Activated T-helper 1 cell treated with anti-CD3 and anti-CD28 coated beads, Interleukin-12 subunit alpha, Interleukin-12 subunit beta, Interleukin-2, Interleukin-4 antibody, amounts not matched to agents 30 ng/mL and 10 ng/mL and 1 ng/mL, durations not matched to agents 14 hours and 24 hours and 36 hours (primary cell): ENCODE measurements around the gene XPOT. TPM values are rescaled to one million over a fixed set of nuclear protein-coding genes. Genes with fewer than 3 reads are reported as not detected.
A peak's percentile ranks its signal among the peaks of the same experiment; 100 is the strongest.

Source experiments
- DNase-seq: peaks from one replicate; pipeline ENCODE4 v3.0.0; 2021; ENCODE audit warnings: low spot score
- H3K27ac Mint-ChIP-seq: one replicate; pipeline ENCODE4 v1.8.0; 2021; ENCODE audit warnings: mild to moderate bottlenecking, mixed read lengths
- H3K27me3 Mint-ChIP-seq: one replicate; pipeline ENCODE4 v1.8.0; 2022; ENCODE audit warnings: mild to moderate bottlenecking, moderate library complexity, mixed read lengths; ENCODE audit not compliant: insufficient read depth
- H3K36me3 Mint-ChIP-seq: one replicate; pipeline ENCODE4 v1.8.0; 2021; ENCODE audit warnings: low read depth, mixed read lengths
- H3K4me1 Mint-ChIP-seq: one replicate; pipeline ENCODE4 v1.8.0; 2021; ENCODE audit warnings: low read depth, mixed read lengths
- H3K4me3 Mint-ChIP-seq: one replicate; pipeline ENCODE4 v1.8.0; 2021; ENCODE audit warnings: mild to moderate bottlenecking, moderate library complexity, mixed read lengths
- H3K9me3 Mint-ChIP-seq: one replicate; pipeline ENCODE4 v1.8.0; 2021; ENCODE audit warnings: mixed read lengths
- intact Hi-C: fragments of 100-400 bp; cut with micrococcal nuclease; formaldehyde crosslinking; loops from one replicate; pipeline ENCODE4 v1.15.1; 2024
- total RNA-seq: library from RNA; stranded (reverse); gene quantifications from 2 replicates; pipeline ENCODE4 v1.2.3, GENCODE V29; 2022

XPOT gene
- total RNA-seq, 1 donor from 2014 or later: 145 TPM

DNA sequence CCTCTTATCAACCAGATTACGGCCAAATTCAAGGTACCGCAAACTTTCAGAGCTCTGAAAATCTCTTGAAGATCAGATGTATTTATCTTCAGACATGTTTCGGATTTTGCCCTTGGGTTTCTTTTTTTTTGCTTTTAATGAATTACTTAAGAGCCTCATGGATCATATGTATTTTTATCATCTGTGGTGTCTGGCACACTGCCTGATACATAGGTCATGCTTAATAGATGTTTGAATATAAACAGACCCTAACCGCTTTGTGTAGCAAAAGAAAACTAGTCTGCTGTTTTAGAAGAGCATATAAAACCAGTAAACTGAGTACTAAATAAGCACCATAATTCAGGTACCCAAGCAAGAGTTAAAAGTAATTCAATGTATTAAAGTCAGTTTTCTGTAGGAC is 27.6 kb downstream of the XPOT start:
- Mint-ChIP-seq H3K4me1 (no peaks in the 10 kb centered on the region), H3K27ac (no peak overlapping the region), H3K9me3 (no peaks in the 10 kb centered on the region), H3K36me3 (peaks cover 69% of the 10 kb centered on the region), H3K4me3 (no peak overlapping the region), H3K27me3 (no peaks in the 10 kb centered on the region)
- DNase-seq: no peak
- intact Hi-C loops: loop anchor here (2.0 kb wide), 1 partner anchor 15 kb away; no protein-coding TSS in a partner anchor

DNA sequence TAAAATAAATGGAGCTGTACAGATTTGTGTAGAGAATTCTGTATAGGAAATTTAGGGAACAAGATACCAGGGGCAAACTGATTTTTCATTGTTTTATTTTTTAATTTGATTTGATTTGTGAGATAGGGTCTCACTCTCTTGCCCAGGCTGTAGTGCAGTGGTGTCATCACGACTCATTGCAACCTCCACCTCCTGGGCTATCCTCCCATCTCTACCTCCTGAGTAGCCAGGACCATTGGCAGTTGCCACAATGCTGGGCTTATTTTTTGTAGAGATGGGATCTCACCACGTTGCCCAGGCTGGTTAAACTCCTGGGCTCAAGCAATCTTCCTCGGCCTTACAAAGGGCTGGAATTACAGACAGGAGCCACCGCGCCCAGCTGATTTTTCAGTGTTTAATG is 29.7 kb downstream of the XPOT start:
- no peak overlapping the region for H3K4me3 Mint-ChIP-seq
- peaks cover 71% of the 10 kb centered on the region for H3K36me3 Mint-ChIP-seq
- intact Hi-C loops: no loop called here
- no peaks in the 10 kb centered on the region for H3K27me3 Mint-ChIP-seq
- H3K27ac Mint-ChIP-seq: no peak overlapping the region
- H3K4me1 Mint-ChIP-seq: no peaks in the 10 kb centered on the region
- no peaks in the 10 kb centered on the region for H3K9me3 Mint-ChIP-seq
- DNase-seq: no peak

DNA sequence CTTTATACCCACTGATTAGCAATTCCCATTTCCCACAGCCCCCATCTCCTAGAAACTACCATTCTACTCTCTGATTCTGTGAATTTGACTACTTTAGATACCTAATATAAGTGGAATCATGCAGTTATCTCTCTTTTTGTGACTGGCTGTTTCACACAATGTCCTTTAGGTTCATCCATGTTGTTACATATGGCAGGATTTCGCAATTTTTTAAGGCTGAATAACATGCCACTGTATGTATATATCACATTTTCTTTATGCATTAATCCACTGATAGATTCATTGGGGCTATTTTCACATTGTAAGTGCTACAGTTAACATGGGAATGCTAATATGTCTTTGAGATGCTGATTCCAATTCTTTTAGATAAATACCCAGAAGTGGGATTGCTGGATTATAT is 35.9 kb downstream of the XPOT start:
- DNase-seq: no peak
- no peak overlapping the region for H3K4me3 Mint-ChIP-seq
- peaks cover 56% of the 10 kb centered on the region for H3K36me3 Mint-ChIP-seq
- H3K9me3 Mint-ChIP-seq: no peaks in the 10 kb centered on the region
- no peak overlapping the region for H3K27ac Mint-ChIP-seq
- no peaks in the 10 kb centered on the region for H3K27me3 Mint-ChIP-seq
- peaks cover 7% of the 10 kb centered on the region for H3K4me1 Mint-ChIP-seq
- intact Hi-C loops: no loop called here

DNA sequence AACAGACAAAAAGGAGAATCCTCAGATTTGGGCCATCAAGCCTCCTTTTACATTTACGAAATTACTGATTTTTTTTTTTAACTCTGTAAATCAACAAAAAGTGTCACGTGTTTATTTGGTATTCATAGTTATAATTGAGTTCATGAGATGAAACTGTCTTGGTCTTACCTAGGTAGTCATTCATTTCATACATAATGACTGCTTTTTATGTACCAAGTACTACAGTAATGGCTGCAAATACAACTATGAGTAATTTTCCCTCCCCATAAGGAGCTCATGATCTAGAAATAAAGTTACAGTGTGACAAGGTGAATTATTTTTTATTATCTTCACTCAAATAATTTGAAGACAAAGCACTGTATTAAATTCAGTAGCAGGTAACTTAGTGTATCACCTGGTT is 41.3 kb downstream of the XPOT start:
- intact Hi-C loops: loop anchor here (2.0 kb wide), 1 partner anchor 25 kb away; no protein-coding TSS in a partner anchor
- DNase-seq: no peak
- Mint-ChIP-seq H3K9me3 (no peaks in the 10 kb centered on the region), H3K27me3 (no peaks in the 10 kb centered on the region), H3K27ac (peak overlapping the region; percentile 14), H3K4me3 (no peak overlapping the region), H3K36me3 (peaks cover 56% of the 10 kb centered on the region), H3K4me1 (peaks cover 24% of the 10 kb centered on the region)

DNA sequence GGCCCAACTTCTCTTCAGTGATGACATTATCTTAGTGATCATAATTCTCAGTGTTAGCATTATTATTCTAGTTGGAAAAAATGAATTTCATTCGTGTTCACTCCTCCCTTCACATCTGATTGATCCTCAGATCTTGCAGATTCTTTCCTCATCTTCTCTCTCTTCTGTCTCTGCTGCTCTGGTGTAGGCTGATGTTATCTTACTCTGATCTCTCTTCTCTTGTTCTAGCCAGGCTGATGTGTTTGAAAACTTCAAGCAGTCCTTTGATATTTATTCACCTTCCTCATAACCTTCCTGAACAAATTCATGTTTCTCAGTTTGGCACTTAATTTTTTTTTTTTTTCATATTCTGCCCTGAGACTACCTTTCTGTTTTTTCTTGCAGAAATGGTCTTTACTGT is 42.1 kb downstream of the XPOT start:
- H3K9me3 Mint-ChIP-seq: no peaks in the 10 kb centered on the region
- intact Hi-C loops: no loop called here
- no peak for DNase-seq
- no peak overlapping the region for H3K27ac Mint-ChIP-seq
- no peaks in the 10 kb centered on the region for H3K27me3 Mint-ChIP-seq
- peaks cover 32% of the 10 kb centered on the region for H3K4me1 Mint-ChIP-seq
- H3K4me3 Mint-ChIP-seq: no peak overlapping the region
- peaks cover 50% of the 10 kb centered on the region for H3K36me3 Mint-ChIP-seq

DNA sequence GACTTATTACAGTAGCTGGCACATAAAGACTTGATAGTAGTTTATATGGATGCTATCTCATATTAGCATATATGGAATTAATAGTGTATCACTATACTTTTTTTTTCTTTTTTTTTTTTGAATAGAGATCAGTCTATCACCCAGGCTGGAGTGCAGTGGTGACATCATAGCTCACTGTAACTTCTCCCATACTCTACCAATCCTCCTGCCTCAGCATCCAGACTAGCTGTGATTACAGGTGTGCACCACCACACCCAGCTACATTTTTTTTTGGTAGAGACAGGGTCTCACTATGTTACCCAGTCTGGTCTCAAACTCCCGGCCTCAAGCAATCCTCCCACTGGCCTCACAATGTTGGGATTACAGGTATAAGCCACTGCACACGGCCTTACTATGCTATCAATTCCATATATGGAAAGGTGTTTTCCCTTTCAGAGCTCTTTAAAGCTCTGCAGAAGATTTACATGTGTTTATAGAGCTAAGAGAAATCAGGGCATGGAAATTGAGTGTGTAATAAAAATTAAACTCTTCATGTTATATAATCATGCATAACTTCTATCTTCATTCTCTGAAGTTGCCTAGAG is 46.0 kb downstream of the XPOT start:
- DNase-seq: no peak
- intact Hi-C loops: loop anchor here (5.0 kb wide), 3 partner anchors 232 to 1848 kb away; partner anchors contain the start of gene GNS
- peaks cover 36% of the 10 kb centered on the region for H3K36me3 Mint-ChIP-seq

DNA sequence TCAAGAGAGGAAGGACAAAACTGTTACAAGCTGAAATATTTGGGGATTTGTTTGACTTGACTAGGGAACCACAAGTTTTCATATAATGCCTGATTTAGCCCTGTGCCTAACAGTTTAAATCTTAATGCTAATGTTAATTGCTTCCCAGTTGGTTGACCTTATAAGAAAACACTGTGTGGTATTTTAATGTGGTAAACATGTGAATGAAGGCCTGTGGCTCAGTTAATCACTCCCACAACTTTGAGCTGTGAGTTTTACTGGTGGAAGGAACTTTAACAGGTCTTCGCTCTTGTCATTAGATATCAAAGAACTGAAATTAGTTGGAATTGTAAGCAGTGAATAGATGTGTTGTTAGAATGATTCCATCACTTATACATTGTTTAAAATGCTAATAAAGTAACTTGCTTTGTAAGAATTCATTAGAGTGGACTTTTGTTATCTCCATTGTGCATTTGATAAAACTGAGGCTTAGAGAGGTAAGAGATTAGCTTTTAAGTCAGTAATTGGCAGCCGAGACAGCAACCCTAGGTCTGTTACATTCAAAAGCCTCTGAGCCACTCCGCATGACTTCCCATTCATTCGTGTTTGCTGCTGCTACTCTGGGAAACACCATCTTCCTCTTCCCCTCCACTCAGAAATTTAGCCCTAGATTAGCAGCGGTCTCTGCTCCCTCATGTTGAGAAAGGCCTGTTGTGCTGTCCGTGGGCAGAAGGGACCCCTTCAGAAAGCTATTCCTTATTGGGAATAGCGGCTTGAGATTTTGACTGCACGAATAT is 46.7 kb downstream of the XPOT start:
- H3K4me3 Mint-ChIP-seq: peak overlapping the region; percentile 96
- intact Hi-C loops: loop anchor here (5.0 kb wide), 3 partner anchors 231 to 1849 kb away; partner anchors contain the start of gene GNS
- no peaks in the 10 kb centered on the region for H3K27me3 Mint-ChIP-seq
- peaks cover 51% of the 10 kb centered on the region for H3K4me1 Mint-ChIP-seq
- DNase-seq: no peak
- peaks cover 37% of the 10 kb centered on the region for H3K36me3 Mint-ChIP-seq
- H3K9me3 Mint-ChIP-seq: no peaks in the 10 kb centered on the region
- H3K27ac Mint-ChIP-seq: peak overlapping the region; percentile 89

More for the DNA sequence above, 46.0 kb downstream of the XPOT start:
- Mint-ChIP-seq H3K27ac (peak overlapping the region; percentile 61), H3K4me3 (peak overlapping the region; percentile 96), H3K9me3 (no peaks in the 10 kb centered on the region), H3K4me1 (peaks cover 44% of the 10 kb centered on the region), H3K27me3 (no peaks in the 10 kb centered on the region)

DNA sequence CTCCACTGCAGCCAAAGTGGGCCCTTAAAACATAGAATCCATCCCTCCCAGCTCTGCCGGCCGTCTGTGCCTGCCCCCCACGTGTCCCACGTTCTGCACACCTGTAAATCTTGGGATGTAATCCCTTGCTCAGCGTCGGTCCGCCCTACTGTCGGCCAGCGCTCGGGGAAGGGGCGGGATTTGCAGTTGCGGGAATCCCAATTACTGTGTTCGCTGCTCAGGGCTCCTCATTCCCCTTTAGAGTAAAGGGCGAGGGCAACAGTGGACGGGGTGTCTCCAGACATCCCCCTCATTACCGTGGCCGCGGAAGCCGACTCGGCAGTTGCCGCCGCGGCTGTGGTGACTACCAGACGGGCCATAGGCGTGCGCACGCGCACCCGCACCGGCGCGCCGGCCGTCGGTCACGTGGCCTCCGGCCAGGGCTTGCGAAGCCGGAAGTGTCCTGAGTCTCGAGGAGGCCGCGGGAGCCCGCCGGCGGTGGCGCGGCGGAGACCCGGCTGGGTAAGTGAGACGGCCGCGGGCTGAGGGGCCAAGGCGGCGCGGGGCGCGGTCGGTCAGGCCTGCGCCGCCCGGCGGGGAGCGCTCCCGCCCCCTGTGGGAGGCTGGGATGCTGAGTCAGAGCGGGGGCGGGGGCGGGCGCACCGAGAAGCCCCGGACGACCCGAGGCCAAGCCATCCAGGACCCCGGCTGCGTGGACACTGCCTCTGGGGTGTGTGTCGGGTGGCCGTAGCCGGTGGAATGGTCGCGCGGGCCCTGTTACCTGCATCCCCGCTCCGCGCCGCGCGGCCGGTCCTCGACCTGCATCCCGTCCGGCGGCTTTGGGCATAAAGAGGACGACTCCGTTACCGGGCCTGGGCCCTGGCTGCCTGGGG is 47.7 kb downstream of the XPOT start, which contains the start of gene TBK1:
Gene TBK1, plus strand, starts transcription at position 434 of the 872 bp plus-strand sequence. CDS start 3,751 bp downstream, outside the sequence.
- intact Hi-C loops: loop anchor here (1.0 to 5.0 kb wide), 9 partner anchors 9 to 1850 kb away; partner anchors contain the start of genes GNS, KICS2 and XPOT
- Mint-ChIP-seq H3K27me3 (no peaks in the 10 kb centered on the region), H3K4me1 (peaks cover 47% of the 10 kb centered on the region), H3K9me3 (no peaks in the 10 kb centered on the region), H3K4me3 (peak within 1 kb of the TSS; percentile 97), H3K27ac (peak within 1 kb of the TSS; percentile 94), H3K36me3 (peaks cover 31% of the 10 kb centered on the region)
- DNase-seq: peak; percentile 74

DNA sequence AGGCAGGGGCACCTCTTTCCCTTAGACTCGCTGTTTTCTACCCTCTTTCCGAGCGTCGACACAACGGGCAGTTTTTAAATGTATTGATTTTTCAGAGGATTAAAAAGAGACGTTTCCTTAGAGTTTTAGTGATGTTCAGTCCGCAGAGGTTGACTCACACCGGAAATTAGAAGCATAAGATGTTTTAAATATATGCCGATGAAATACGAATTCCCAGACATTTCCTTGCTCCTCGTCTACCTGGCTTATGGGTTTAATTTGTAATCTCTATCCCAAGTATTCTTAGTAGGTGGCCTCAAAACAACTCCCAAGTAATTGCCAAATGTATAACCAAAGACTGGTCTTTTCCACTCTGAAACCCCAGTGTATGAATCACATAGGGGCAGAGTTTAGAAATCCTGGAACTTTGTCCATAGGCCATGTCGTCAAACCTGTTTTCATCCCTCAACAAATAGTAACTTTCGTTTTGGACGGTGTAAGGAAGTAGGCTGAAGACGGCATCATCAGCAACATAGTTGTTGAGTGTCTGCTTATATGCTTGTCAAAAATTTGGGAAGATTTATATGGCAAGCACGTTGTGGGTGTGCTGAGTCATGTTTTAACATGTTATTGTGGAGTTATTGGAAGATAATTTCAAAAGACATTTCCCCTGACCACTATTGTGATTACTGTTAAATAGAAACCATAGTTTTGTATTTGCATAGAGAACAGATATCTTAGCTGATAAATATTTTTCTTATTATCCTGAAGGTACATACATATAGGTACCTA is 48.6 kb downstream of the XPOT start:
- Mint-ChIP-seq H3K4me1 (peaks cover 55% of the 10 kb centered on the region), H3K4me3 (peak overlapping the region; percentile 97), H3K27ac (peak overlapping the region; percentile 94), H3K27me3 (no peaks in the 10 kb centered on the region), H3K9me3 (no peaks in the 10 kb centered on the region), H3K36me3 (peaks cover 35% of the 10 kb centered on the region)
- DNase-seq: peak; percentile 5
- intact Hi-C loops: loop anchor here (1.0 to 5.0 kb wide), 9 partner anchors 9 to 1850 kb away; partner anchors contain the start of genes GNS, KICS2 and XPOT

DNA sequence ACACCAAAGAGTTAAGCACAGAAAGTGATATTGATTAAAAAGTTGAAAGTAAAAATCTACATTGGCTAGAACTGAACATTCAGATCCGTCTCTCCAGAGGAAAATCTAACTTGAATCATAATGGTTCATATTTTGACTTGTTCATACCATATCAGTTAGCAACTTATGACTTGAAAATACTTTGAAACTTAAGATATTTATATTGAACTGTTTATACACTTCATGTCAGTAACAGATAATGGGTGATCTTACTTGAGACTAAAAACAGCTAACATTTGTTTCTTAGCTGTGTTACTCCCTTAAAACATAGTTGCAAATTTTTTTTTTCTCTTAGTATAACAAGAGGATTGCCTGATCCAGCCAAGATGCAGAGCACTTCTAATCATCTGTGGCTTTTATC is 51.3 kb downstream of the XPOT start:
- peaks cover 68% of the 10 kb centered on the region for H3K4me1 Mint-ChIP-seq
- H3K27me3 Mint-ChIP-seq: no peaks in the 10 kb centered on the region
- H3K27ac Mint-ChIP-seq: peak overlapping the region; percentile 18
- H3K36me3 Mint-ChIP-seq: peaks cover 33% of the 10 kb centered on the region
- H3K4me3 Mint-ChIP-seq: no peak overlapping the region
- intact Hi-C loops: no loop called here
- no peaks in the 10 kb centered on the region for H3K9me3 Mint-ChIP-seq
- DNase-seq: no peak

DNA sequence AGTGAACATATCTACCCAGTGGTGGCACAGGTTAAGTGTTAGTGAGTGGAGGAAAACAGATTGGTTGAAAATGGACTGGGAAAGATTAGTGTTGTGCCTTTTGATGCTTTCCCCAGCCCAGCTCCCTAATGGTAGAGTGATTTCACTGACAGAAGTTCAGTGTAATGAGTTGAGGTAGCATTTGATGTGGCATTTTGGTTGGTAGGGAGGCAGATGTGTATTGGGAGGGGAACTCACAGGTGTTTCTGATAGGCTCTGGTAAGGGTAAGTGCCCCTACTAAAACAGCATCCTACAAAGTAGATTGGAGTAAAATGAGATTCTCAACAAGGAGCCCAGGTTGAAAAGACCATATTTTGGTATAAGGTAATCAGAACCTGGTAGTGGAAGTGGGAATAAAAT is 51.9 kb downstream of the XPOT start:
- peaks cover 62% of the 10 kb centered on the region for H3K4me1 Mint-ChIP-seq
- DNase-seq: no peak
- H3K4me3 Mint-ChIP-seq: no peak overlapping the region
- peak overlapping the region; percentile 59 for H3K27ac Mint-ChIP-seq
- H3K9me3 Mint-ChIP-seq: no peaks in the 10 kb centered on the region
- no peaks in the 10 kb centered on the region for H3K27me3 Mint-ChIP-seq
- intact Hi-C loops: no loop called here
- H3K36me3 Mint-ChIP-seq: peaks cover 35% of the 10 kb centered on the region

DNA sequence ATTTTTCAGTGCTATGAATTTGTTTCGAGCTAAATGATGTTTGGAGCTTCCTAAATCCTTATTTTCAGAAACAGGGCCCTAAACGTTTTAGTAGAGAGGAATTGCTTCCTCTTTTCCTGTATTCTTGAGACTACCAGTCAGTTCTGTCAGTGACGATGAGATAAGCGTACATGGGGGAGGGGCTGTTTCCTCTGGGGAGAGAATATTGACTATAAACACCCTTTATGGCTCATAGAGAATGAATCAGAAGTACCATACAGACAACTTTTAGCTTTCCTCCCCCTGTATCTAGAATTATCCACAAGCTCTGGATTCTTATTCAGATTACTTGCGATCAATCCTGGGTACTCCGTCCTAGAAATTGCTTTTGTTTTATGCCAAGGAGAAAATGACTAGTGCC is 52.8 kb downstream of the XPOT start:
- DNase-seq: no peak
- H3K27ac Mint-ChIP-seq: peak overlapping the region; percentile 89
- no peaks in the 10 kb centered on the region for H3K27me3 Mint-ChIP-seq
- peaks cover 35% of the 10 kb centered on the region for H3K36me3 Mint-ChIP-seq
- H3K9me3 Mint-ChIP-seq: no peaks in the 10 kb centered on the region
- H3K4me3 Mint-ChIP-seq: peak overlapping the region; percentile 63
- intact Hi-C loops: no loop called here
- H3K4me1 Mint-ChIP-seq: peaks cover 55% of the 10 kb centered on the region
